GM12878 (cell line): ENCODE results near the gene RNF169. TPM values are rescaled to one million over a fixed set of nuclear protein-coding genes. Genes with fewer than 3 reads are reported as not detected.
A peak's percentile ranks its signal among the peaks of the same experiment; 100 is the strongest.

ENCODE experiments used
- ATAC-seq: fragments of 200-7000 bp; cut with Tn5 transposase; 3 replicates; pipeline ENCODE4 v1.9.1; 2020; ENCODE audit warnings: mild to moderate bottlenecking, moderate library complexity
- BruUV-seq: library from RNA; stranded (reverse); fragments of 400-500 nt; replicated peaks from 2 replicates; lab custom pipeline; 2021; lab: Mats Ljungman, UMichigan
- CTCF ChIA-PET: fragments of 300-600 bp; sonication (Branson Sonifier 250); formaldehyde crosslinking; extraction: SDS; loops from one replicate; lab custom pipeline; 2021; ENCODE audit warnings: inconsistent platforms; lab: Yijun Ruan, JAX
- POLR2A ChIA-PET: fragments of 350-600 bp; formaldehyde crosslinking; extraction: SDS; loops from one replicate; lab custom pipeline; 2021; ENCODE audit warnings: inconsistent platforms; lab: Charles Lee
- RAD21 ChIA-PET: fragments of 300-600 bp; sonication (Branson Sonifier 250); formaldehyde crosslinking; loops from one replicate; lab custom pipeline; 2023; ENCODE audit warnings: antibody characterized with exemption; ENCODE audit not compliant: unreplicated experiment; lab: Charles Lee
- SMC1A ChIA-PET: fragments of 300-600 bp; sonication (Branson Sonifier 250); formaldehyde crosslinking; loops from one replicate; lab custom pipeline; 2023; ENCODE audit not compliant: unreplicated experiment, uncharacterized antibody; lab: Charles Lee
- DNase-seq: peaks from one replicate; pipeline ENCODE4 v3.0.0-alpha.2; 2011; ENCODE audit warnings: low read depth, low spot score
- FAIRE-seq: peaks from 3 replicates; lab custom pipeline; 2011; peaks lifted over from hg19 to GRCh38; lab: Jason Lieb, UNC
- H2AFZ ChIP-seq: 2 replicates; pipeline ENCODE4 v1.6.0; 2011; ENCODE audit warnings: low read depth, low read length, control low read depth; ENCODE audit not compliant: control insufficient read depth
- H3K27ac ChIP-seq: 2 replicates; pipeline ENCODE4 v1.5.1; 2011; ENCODE audit warnings: control low read depth; ENCODE audit not compliant: control insufficient read depth, insufficient read depth
- H3K27me3 ChIP-seq, 2 experiments: replicated peaks in 1 of 2; 2 replicates each; pipeline versions ENCODE4 v1.6.0 to v1.6.1; 2011; ENCODE audit warnings: low read length in 1 of 2; ENCODE audit not compliant: control insufficient read depth in 2 of 2, insufficient read depth in 2 of 2
- H3K36me3 ChIP-seq, 2 experiments: 2 replicates each; pipeline ENCODE4 v1.5.1; 2011; ENCODE audit warnings: low read length in 1 of 2; ENCODE audit not compliant: control insufficient read depth in 2 of 2, insufficient read depth in 2 of 2
- H3K4me1 ChIP-seq: 2 replicates; pipeline ENCODE4 v1.6.1; 2011; ENCODE audit warnings: mild to moderate bottlenecking, low read length, moderate library complexity, mixed read lengths; ENCODE audit not compliant: control insufficient read depth, insufficient read depth
- H3K4me2 ChIP-seq: 2 replicates; pipeline ENCODE4 v1.6.0; 2011; ENCODE audit warnings: control low read depth; ENCODE audit not compliant: control insufficient read depth, insufficient read depth
- H3K4me3 ChIP-seq: fragments of 200-600 bp; sonication (generic); 2 replicates; pipeline ENCODE4 v1.5.1; 2016
- H3K79me2 ChIP-seq: 2 replicates; pipeline ENCODE4 v1.6.0; 2011; ENCODE audit warnings: low read length; ENCODE audit not compliant: control insufficient read depth, insufficient read depth
- H3K9ac ChIP-seq: 2 replicates; pipeline ENCODE4 v1.8.0; 2011; ENCODE audit warnings: low read length, control low read depth, mixed read lengths; ENCODE audit not compliant: control insufficient read depth, insufficient read depth
- H3K9me3 ChIP-seq: replicated peaks from 3 replicates; pipeline ENCODE4 v1.5.1; 2011; ENCODE audit warnings: mild to moderate bottlenecking, low read length; ENCODE audit not compliant: control insufficient read depth, insufficient read depth
- H4K20me1 ChIP-seq: 2 replicates; pipeline ENCODE4 v1.6.0; 2011; ENCODE audit not compliant: control insufficient read depth, insufficient read depth
- BCL11A ChIP-seq: IDR thresholded peaks from 2 replicates; pipeline ENCODE4 v1.6.1; 2011; ENCODE audit warnings: low read depth, low read length
- BRCA1 ChIP-seq: IDR thresholded peaks from 2 replicates; pipeline ENCODE4 v1.6.1; 2011; ENCODE audit warnings: low read depth, low read length, improper control_type of control experiment
- NR2C1 ChIP-seq: fragments of 450-650 bp; IDR thresholded peaks from 2 replicates; pipeline ENCODE4 v1.6.1; 2017; ENCODE audit warnings: antibody characterized with exemption, mild to moderate bottlenecking, moderate library complexity
- RB1 ChIP-seq: fragments of 450-650 bp; formaldehyde crosslinking; IDR thresholded peaks from 2 replicates; pipeline ENCODE4 v1.6.1; 2017; ENCODE audit warnings: mild to moderate bottlenecking, borderline replicate concordance
- ZNF24 ChIP-seq: fragments of 450-650 bp; IDR thresholded peaks from 2 replicates; pipeline ENCODE4 v1.6.1; 2017; ENCODE audit warnings: antibody characterized with exemption, mild to moderate bottlenecking
- WGBS: methylation state at CpG from one replicate; pipeline ENCODE4 v1.1.6; 2016; ENCODE audit warnings: low lambda C conversion rate; ENCODE audit not compliant: insufficient replicate concordance, insufficient coverage; ENCODE audit errors: missing lambda C conversion rate; 5-methylcytosine and 5-hydroxymethylcytosine counted together
- in situ Hi-C: fragments of 300-500 bp; cut with MboI; formaldehyde crosslinking; loops from 9 replicates; pipeline ENCODE4 v1.14.3; 2018; ENCODE audit warnings: mixed read lengths
- intact Hi-C: fragments of 100-400 bp; cut with micrococcal nuclease; formaldehyde crosslinking; loops from one replicate; pipeline ENCODE4 v1.14.2; 2022; ENCODE audit not compliant: unreplicated experiment
- polyA plus RNA-seq, 11 experiments: library from polyadenylated mRNA; depleted of rRNA in 4 of 11; unstranded in 6 of 11; stranded (reverse) in 5 of 11; fragments of >200 nt; fragmentation: Nextera tagmentation in 4 of 11; fragmentation: Illumina TruSeq in 1 of 11; extraction: Ambion mirVana in 4 of 11; extraction: Trizol in 1 of 11; gene quantifications; 1 replicate in 1 of 11; 2 replicates in 10 of 11; pipeline versions ENCODE4 v1.2.1 to v1.2.3, GENCODE V29; 2011 to 2016; ENCODE audit warnings: inconsistent platforms in 2 of 11, missing spikeins in 2 of 11, low read depth in 1 of 11
- total RNA-seq, 4 experiments: library from RNA; depleted of rRNA in 3 of 4; stranded (reverse); fragments of >200 nt in 3 of 4; fragmentation: Illumina TruSeq in 1 of 4; extraction: Trizol in 1 of 4; gene quantifications; 2 replicates each; pipeline versions ENCODE4 v1.2.1 to v1.2.3, GENCODE V29; 2013 to 2021
- TF ChIP-seq, protein P1 (sequence below): fragments of 450-650 bp; IDR thresholded peaks from 2 replicates; pipeline ENCODE4 v1.6.1; 2018; ENCODE audit warnings: mild to moderate bottlenecking, low read depth, moderate library complexity; ENCODE audit not compliant: partially characterized antibody

RNF169 gene
- total and polyA plus RNA-seq, 10 of the 15 experiments (the other 5 are each of a cell fraction or from before 2014, with no cell fraction given), result 0.32 to 13.2 (median 6.4) TPM

DNA sequence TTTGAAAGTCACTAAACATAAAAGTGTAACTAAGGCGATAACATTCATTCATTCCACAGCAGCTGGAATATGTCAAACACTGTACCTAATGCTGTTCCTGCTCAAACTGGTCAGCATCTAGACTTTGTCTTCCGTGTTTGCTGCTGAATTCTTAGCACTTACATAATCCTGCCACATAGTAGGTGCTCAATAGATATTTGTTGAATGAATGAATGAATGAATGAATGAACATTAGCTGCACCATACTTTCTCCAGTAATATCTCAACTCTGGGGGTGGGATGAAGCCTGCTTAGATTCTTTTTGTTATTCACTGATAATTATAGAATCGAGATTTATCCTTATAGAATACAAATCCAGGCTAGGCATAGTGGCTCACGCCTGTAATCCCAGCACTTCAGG is 6.6 kb upstream of the RNF169 start:
- no peak for FAIRE-seq
- WGBS, result 38% methylated on average over 4 of the region's 4 CpGs
- Histone ChIP-seq H3K4me2 (no peak overlapping the region), H3K36me3 (no peaks in the 10 kb centered on the region), H3K27ac (no peak overlapping the region), H2AFZ (no peak overlapping the region), H3K9me3 (no peaks in the 10 kb centered on the region), H3K79me2 (no peaks in the 10 kb centered on the region), H3K27me3 (peaks cover 0 to 2% of the 10 kb centered on the region in 2 experiments; a peak in 1 of 4 replicates), H3K4me3 (no peak overlapping the region), H4K20me1 (no peaks in the 10 kb centered on the region), H3K9ac (no peak overlapping the region), H3K4me1 (no peaks in the 10 kb centered on the region)
- ChIA-PET CTCF (interaction anchor here (0.6 to 3.2 kb wide), 3 partner anchors 10 to 16 kb away, joined by 4 to 30 read pairs (median 4); no protein-coding TSS in a partner anchor), POLR2A (no interaction called here), SMC1A (no interaction called here), RAD21 (interaction anchor here (0.6 kb wide), 1 partner anchor 118 kb away, joined by 3 read pairs; no protein-coding TSS in a partner anchor)
- no TSS peak for BruUV-seq
- DNase-seq, result no peak
- no peak for ATAC-seq
- intact Hi-C loops, result no loop called here
- in situ Hi-C loops, result no loop called here
- no peak for TF ChIP-seq RB1
- TF ChIP-seq BCL11A, result no peak
- 0 out of 2 replicates have a peak, but pooled peaks have one; percentile 60 for TF ChIP-seq ZNF24
- TF ChIP-seq, protein P1, sequence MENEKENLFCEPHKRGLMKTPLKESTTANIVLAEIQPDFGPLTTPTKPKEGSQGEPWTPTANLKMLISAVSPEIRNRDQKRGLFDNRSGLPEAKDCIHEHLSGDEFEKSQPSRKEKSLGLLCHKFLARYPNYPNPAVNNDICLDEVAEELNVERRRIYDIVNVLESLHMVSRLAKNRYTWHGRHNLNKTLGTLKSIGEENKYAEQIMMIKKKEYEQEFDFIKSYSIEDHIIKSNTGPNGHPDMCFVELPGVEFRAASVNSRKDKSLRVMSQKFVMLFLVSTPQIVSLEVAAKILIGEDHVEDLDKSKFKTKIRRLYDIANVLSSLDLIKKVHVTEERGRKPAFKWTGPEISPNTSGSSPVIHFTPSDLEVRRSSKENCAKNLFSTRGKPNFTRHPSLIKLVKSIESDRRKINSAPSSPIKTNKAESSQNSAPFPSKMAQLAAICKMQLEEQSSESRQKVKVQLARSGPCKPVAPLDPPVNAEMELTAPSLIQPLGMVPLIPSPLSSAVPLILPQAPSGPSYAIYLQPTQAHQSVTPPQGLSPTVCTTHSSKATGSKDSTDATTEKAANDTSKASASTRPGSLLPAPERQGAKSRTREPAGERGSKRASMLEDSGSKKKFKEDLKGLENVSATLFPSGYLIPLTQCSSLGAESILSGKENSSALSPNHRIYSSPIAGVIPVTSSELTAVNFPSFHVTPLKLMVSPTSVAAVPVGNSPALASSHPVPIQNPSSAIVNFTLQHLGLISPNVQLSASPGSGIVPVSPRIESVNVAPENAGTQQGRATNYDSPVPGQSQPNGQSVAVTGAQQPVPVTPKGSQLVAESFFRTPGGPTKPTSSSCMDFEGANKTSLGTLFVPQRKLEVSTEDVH, result no peak
- TF ChIP-seq NR2C1, result no peak
- no peak for TF ChIP-seq BRCA1
